Right ventricle myocardium superior (tissue), 1 donor: Measurements from ENCODE around the gene CES2. TPM values are rescaled to one million over a fixed set of nuclear protein-coding genes. Genes with fewer than 3 reads are reported as not detected.

ENCODE experiments used
- ATAC-seq: fragments of 200-7000 bp; cut with Tn5 transposase; one replicate; pipeline ENCODE4 v1.9.1; 2020; ENCODE audit warnings: mild to moderate bottlenecking; ENCODE audit not compliant: poor library complexity
- DNase-seq: peaks from one replicate; pipeline ENCODE4 v3.0.0-alpha.2; 2020
- intact Hi-C: fragments of 100-400 bp; cut with DNase I; formaldehyde crosslinking; loops from one replicate; pipeline ENCODE4 v1.11.2; 2022
- total RNA-seq: library from RNA; stranded (reverse); fragmentation: NEBNext Ultra II Directional; extraction: Animal tissue kit (Norgen Biotek cat#: 25700); gene quantifications from one replicate; pipeline ENCODE4 v1.2.1, GENCODE V29; 2021
- donor health status: DM: no; HTN: yes; CAD: no; lungs with severe emphysema.

Gene CES2
- total RNA-seq, 1 donor from 2014 or later = 114 TPM

- intact Hi-C loops = loop anchor here (5.0 kb wide), 1 partner anchor 36 kb away; the partner anchor contains the start of gene CES2
- ATAC-seq (no peak), DNase-seq (no peak)
Observed at GRCh38 chr16:66900721-66901441, 34.4 kb upstream of the CES2 start.

DNA sequence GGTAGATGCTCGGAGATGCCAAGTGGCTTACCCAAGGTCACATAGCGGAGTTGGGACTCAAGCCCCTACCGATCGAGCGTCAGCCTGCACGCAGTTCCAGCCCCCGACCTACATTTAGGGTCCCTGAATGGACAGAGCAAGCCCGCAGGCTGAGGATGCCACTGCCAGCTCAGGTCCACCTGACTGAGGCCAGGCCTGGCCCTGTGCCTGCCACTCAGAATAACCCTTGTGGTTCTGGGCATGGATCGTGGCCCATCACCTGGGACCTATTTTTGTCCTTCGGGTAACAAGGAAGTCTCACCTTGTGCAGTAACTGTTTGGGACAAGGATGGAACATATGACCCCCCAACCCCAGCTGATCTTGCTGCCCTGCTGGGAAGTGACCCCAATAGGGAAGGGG lies 33.7 kb upstream of the CES2 start:
- intact Hi-C loops = loop anchor here (5.0 kb wide), 1 partner anchor 36 kb away; the partner anchor contains the start of gene CES2
- peak; percentile 77 for DNase-seq
- peak; percentile 2 for ATAC-seq

- intact Hi-C loops = loop anchor here (5.0 kb wide), 1 partner anchor 34 kb away; the partner anchor contains the start of gene CES2
- peak; percentile 76 for DNase-seq
- ATAC-seq = peak; percentile 47
Observed at GRCh38 chr16:66902648-66903543, 32.4 kb upstream of the CES2 start.

DNA sequence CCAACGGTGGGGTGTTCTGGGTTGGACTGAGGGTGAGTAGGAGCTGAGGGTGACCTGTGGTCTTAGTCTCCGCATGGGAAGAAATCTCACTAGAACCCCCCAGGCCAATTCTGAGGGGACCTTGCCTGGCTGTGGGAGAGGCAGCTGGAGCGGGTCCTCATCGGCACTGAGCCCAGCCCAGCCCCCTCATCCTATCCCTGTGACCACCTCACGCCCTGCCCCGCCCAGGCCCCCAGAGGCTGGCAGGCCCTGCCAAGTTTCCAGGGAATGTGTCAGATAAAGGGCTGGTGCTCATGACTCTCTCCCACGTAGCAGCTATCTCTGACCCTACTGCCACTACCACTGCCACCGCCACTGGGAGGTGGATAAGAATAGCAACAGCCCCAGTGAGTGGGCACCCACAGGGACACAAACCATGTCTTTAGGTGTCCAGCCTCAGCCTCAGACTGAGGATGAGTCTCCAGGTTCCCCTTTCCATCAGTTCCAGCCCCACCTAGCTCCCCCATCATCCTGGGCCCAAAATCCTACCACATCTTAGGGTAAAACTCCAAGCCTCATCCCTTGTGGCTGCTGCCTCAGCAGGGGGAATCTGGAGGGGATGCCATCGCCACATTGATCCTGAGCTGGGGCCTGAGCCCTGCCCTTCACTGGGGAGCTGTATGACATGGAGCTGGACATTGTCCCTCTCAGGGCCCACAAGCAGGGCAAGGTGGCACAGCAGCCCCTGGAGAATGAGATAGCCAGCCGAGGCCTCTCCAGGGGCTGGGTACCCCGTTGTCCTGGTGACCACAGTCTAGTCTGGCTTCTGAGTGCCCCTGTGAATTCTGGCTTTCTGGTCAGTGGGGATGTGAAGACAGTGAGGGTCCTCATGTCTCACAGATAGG lies 31.5 kb upstream of the CES2 start:
- peak; percentile 59 for ATAC-seq
- intact Hi-C loops = loop anchor here (5.0 kb wide), 1 partner anchor 34 kb away; the partner anchor contains the start of gene CES2
- peak; percentile 82 for DNase-seq

DNA sequence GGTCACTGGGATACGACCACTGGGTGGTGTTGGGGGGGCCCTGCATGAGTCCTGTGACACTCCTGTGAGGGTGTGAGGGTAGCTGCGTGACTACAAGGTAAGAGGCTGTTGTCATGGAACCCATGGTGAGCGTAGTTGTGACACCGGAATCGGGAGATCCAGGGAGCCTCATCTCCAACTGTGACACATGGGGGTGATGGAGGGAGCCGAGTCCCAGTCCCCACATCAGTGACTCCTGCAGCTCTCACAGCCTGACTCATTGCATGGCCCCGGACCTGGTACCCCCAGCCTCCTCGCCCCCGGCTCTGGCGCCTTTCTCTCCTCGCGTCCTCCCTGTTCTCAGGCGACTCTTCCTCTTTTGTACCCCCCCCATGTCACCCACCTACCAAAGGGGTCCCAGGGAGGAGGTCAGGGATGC lies 30.9 kb upstream of the CES2 start:
- intact Hi-C loops = loop anchor here (5.0 kb wide), 1 partner anchor 33 kb away; the partner anchor contains the start of gene CES2
- DNase-seq (no peak), ATAC-seq (no peak)

GRCh38 chr16:66904846-66905632 lies 30.3 kb upstream of the CES2 start:
- peak; percentile 43 for DNase-seq
- intact Hi-C loops = loop anchor here (5.0 kb wide), 1 partner anchor 32 kb away; the partner anchor contains the start of gene CES2
- ATAC-seq = peak; percentile 29

DNA sequence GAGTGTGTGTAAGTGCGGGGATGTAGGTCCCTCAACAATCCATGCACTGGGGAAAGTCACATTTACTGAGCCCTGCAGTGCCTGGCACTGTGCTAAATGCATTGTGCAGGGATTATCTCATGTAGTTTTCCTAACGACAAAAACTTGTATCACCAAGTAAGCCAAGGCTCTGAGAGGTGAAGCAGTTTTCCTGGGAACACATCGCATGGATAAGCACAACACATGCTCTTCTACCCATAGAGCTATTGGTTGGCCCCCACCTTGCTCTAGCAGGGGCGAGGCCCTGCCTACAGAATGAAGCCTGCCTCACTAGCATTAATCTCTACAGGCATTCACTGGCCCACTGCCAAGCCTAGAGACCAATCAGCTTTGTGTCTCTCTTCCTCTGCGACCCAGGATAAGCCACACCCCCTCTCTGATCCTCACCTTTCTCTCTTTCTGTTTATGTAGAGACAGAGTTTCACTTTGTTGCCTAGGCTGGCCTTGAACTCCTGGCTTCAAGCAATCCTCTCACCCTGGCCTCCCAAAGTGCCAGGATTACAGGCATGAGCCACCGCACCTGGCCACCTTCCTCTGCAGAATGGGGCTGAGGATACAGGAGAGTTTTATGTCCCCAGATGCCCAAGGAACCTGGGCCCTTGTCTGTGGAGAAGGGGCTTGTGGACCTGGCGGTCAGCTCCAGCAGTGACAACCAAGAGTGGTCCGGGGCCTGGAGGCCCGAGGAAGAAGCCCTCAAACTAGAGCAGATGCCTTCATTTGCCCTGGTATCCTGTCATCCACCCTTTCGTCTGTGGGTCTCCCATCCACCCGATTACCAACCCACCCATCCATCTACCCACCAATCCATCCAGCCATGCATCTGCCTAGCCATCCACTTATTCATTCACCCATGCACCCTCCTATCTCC lies 29.4 kb upstream of the CES2 start:
- intact Hi-C loops = loop anchor here (2.0 kb wide), 1 partner anchor 17 kb away; no protein-coding TSS in a partner anchor
- ATAC-seq (peak; percentile 41), DNase-seq (peak; percentile 79)

GRCh38 chr16:66906916-66907836 lies 28.1 kb upstream of the CES2 start:
- peak; percentile 16 for ATAC-seq
- DNase-seq = peak; percentile 52
- intact Hi-C loops = loop anchor here (2.0 kb wide), 1 partner anchor 16 kb away; no protein-coding TSS in a partner anchor

DNA sequence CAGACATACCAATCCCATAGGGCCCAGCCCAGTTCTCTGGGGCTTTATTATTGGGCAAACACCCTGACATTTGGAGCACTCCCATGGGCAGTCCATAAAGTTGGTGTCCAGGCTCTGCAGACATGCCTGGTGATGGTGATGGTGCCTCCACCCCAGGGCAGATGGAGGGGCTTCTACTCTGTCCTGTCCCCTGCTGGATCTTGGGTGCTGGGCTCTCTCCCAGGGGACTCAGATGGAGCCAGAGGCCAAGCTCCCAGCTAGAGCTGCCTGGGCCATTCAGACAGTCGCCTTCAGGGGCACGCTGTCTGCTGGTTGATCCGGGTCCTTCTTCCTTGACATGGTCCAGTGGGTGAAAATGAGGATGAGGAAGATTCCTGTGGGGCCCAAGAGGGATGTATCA lies 27.2 kb upstream of the CES2 start:
- intact Hi-C loops = no loop called here
- peak; percentile 22 for DNase-seq

DNA sequence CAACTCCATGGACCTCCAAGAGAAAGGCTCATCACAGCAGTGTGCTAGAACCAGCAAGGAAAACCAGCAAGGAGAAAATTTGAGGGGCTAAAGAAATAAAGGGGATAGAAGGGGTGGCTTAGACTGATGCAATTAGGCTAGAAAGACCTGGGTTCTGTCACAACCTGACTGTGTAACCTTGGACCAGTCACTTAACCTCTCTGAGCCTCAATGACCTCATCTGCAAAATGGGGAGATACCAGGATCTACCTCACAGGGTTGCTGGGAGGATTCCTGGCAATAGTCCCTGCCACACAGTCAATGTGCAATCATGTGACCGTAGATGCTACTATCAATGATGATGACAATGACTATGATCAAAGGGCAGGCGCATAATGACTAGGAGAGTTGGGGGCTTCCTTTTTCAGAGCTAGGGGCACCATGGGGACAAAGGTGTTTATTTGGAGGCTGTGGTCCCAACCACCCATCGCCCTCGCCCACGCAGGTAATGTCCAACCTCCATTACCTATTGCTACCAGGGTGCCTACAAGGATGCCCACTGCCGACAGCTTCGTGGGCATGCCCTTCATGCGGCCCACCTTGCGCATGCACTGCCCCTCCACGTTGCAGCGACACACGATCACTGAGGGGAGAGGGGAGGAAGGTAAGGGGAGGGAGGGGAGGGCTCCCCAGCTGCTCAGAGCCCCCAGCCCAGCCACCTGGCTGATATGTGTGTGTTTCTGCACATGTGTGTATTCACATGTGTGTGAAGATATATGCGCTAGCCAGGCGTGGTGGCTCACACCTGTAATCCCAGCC lies 26.4 kb upstream of the CES2 start:
- intact Hi-C loops = no loop called here
- DNase-seq (peak; percentile 30), ATAC-seq (no peak)

More for the DNA sequence above, 27.2 kb upstream of the CES2 start:
- no peak for ATAC-seq

DNA sequence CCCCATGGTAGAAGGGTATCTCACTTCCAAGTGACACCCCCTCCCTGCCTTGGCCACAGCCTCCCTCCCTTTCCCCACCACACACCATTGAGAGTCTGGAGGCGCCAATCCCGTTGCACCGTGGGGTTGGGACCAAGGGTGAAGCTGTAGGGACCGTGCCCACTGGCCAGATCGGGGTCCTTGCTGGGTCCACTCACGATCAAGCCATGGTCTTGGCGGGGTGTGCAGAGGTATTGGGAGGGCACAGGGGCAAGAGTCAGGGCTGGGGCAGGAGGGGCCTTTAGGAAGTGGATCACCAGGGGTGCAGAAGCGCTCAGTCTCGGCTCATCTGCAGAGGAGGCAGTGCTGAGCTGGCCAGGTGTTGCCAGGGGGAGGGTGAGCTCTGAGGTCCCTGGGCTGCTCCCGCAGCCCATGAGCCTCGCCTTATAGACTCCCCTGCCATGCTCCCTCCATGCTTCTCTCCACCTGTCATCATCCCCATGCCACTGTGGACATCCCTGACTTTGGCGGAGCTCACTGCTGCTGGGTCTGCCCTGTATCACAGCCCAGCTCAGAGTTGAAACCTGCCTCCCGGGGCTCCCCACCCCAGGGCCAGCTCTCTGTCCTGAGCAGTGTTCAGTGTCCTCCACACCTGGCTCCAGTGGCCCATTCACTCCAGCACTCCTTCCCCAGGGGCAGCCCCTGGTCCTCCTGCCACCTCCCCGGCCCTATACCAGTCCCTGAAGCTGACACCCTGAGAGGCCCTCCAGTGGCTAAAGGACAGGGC lies 25.0 kb upstream of the CES2 start:
- intact Hi-C loops = no loop called here
- peak; percentile 24 for DNase-seq
- no peak for ATAC-seq

- intact Hi-C loops = no loop called here
- peak; percentile 30 for DNase-seq
- no peak for ATAC-seq
Observed at GRCh38 chr16:66911112-66911511, 24.2 kb upstream of the CES2 start.

- DNase-seq (peak; percentile 24), ATAC-seq (no peak)
- intact Hi-C loops = no loop called here
Observed at GRCh38 chr16:66911801-66912200, 23.5 kb upstream of the CES2 start.

- no peak for ATAC-seq
- intact Hi-C loops = no loop called here
- DNase-seq = no peak
Observed at GRCh38 chr16:66913081-66913480, 22.2 kb upstream of the CES2 start.
